GM18858 (cell line): ENCODE results near the gene MRGPRF.

ENCODE experiments used
- ATAC-seq: cut with Tn5 transposase; IDR thresholded peaks from one replicate; pipeline ENCODE4 v1.9.1; 2021; ENCODE audit not compliant: unreplicated experiment

The MRGPRF gene, protein sequence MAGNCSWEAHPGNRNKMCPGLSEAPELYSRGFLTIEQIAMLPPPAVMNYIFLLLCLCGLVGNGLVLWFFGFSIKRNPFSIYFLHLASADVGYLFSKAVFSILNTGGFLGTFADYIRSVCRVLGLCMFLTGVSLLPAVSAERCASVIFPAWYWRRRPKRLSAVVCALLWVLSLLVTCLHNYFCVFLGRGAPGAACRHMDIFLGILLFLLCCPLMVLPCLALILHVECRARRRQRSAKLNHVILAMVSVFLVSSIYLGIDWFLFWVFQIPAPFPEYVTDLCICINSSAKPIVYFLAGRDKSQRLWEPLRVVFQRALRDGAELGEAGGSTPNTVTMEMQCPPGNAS

DNA sequence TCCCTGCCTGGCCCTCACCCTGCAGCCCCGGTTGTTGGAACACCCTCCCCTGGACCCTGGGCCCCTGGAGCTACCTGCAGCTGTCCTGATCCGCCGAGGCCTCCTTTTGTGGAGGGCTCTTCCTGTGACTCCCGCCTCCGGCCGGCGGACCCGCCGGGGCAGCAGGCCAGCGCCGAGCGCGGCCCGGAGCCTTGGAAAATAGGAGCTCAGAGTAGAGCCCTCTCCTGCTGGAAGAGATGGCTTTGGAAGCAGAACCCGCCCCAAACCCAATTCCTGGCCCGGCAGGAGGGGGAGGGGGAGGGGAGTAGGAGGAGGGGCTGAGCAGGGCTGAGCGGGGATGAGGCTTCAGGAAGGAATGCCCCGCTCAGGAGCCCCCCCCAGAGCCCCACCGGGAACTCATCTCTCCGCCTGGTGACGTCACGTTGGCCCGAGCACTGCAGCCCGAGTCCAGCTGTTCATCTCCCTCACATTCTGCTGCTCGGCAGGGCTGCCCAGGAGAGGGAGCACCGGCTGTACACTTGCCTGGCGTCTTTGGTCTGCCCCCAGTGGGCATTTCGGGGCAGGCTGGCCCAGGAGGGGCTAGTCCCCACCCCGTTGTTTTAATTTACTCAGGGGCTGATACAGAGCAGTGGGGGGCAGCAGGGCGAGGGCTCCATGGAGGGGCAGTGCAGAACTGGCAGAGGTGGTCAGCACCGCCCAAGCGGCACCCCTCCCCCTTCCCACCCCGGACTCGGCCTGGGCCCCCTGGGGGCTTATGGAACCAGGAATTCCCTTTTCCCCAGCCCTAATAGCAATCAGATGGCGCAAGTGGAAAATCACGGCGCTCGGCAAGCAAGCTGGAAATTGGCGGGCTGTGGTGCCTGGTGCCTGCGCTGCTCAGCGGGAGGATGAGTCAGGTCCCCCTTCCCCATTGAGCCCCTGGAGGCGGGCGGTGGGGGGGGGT lies at the start of gene MRGPRF:
MRGPRF (minus strand) TSS at position 238 of the 943 bp plus-strand sequence. CDS start 3,345 bp downstream, outside the sequence.
- ATAC-seq, result no peak

DNA sequence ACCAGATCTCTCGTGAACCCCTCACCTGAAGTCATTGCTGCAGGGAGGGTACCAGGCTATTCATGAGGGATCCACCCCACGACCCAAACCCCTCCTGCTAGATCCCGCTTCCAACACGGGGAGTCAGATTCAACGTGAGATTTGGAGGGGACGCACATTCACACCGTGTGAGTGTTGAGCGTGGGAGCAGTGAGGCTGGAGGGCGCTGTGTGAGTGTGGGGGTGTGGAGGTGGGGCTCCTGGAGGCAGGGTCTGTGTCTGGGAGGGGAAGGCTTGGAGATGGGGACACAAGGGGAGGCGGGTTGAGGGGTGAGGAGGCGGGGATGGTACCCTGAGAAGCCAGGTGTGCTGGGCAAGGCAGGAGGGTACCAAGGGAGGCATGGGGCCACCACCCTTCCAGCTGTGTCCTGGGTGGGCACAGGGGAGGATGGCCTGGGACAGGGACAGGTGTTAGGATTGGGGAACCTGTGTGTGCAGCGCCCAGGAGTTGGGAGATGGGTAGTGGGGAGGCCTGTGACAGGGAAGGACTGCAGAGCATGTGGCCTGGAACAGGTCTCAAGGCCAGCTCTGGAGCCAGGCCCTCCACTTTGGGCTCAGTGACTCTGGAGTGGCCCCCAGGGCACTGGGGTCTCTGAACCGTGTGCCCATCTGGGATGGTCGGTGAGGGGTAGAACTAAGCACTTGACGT lies 49.3 kb upstream of the MRGPRF start:
- ATAC-seq, result no peak

DNA sequence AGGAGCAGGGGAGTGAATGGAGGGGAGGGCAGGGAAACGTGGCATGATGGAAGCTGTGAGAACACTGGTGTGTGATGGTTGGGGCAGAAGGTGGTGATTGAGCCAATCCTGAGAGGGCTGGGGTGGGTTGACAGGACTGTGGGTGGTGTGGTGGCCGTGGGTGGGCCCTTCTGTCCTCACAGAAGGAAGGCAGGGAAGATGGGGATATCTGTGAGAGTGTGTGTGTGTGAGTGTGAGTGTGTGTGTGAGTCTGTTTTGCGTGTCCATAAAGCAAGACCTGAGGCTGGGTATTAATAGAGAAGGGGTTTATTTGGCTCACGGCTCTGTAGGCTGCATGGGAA lies 48.6 kb upstream of the MRGPRF start:
- no peak for ATAC-seq

DNA sequence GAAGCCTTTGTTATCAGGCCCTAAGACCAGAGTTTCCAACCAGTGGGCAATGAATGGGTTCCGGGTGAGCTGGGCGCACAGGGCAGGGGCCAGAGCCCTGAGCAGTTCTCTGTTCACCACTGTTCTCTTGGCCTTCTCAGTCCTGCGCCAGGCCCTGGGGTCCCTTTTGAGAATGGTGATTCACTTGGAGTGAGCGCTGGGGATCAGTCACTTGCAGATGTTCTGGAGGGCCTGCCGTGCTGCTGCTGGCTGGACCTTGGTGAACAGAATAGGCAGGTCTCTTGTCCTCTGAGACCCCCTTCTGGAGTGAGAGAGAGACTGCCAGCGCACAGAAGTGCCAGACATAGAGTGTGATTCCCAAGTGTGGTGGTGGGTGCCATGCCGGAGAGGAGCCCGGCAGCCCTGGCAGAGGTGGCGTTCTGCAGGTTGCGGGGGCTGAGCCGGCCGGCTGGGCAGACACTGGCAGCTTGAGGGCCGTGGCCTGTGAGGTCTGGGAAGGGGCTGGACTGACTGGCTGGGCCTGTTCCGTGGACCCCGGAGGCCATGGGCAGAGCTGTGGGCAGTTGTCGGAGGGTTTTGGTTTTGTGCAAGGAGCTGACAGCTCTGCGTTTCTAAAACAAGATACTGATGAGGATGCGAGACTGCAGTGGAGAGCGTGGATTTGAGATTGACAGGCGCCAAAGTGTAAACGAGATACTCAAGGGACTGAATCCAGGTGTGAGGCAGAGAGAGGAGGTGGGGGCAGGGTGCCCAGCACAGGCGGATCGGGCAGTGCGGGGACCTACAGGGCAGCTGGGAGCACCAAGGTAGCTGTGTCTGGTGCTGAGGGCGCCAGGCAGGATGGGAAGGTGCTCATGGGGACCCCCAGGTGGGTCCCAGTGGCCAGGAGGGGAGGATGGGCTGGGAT lies 48.0 kb upstream of the MRGPRF start:
- ATAC-seq, result no peak

DNA sequence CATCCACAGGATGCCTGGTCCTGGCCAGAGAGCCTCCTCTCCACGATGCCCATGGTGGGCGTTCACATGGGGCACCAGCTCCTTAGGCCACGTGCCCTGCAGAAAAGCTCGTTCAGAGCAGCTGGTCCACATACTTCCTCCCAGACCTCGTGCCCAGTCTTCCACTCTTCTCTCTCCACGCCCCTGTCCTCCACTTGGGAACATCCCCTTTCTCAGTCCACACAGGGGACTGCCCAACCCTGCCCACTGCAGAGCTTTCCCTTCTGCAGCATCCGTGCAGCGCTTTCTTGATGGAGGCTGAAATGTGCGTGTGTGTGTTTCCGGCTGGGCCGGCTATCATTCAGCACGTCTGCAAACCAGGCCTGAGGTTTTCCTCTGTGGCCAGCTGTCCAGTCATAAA lies 46.9 kb upstream of the MRGPRF start:
- ATAC-seq, result no peak

DNA sequence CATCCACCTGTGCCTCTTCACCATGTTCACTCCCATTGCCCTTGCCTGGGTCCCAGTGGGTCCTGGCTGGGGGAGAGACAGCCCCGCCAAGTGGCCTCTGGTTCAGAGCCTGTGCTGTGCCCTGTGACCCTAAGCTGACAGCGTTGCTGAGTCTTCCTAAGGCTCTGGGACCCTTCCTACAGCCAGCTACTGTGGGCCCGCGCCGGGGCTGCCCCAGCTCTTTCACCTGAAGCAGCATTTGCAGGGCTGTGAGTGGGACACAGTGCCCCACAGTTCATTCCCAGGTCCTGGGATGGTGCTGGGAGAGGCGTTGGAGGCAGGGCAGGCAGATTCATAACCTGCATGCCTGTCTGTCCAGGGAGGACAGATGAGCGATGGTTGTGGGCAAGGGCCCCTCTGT lies 46.4 kb upstream of the MRGPRF start:
- ATAC-seq, result no peak

DNA sequence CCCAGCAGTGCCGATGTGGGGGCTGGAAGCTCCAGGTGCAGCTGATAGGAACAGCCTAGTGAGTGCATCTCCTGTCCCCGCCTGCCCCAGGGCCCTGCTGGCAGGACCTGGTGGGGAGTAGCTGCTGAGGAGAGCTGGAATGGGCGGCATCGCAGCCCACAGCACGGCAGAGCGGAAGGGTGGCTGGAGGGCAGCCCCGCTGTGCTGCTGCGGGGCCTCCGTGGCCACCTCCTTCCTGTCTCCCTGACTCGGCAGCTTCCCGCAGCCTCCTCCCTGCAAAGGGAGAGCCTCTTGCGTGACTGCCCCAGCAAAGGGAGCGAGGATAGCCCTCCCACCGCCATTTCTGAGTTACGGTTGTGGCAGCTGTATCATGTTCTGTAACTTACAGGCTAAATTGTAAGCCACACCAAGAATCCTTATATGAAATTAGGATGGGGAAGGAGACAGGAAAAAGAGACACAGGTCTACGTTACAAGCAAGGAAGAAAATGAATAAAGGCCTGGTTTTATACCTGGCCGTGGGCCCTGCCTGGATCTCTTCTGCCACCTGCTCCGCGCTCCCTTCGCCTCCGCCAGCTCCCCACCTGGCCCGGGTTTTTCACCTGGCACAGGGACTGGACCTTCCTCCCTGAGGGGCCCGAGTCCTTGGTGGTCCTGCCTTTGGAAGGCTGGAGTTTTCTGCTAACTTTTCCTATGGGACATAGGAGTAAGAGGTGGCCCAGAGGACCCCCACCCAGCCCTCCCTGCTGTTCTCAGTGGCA lies 45.6 kb upstream of the MRGPRF start:
- no peak for ATAC-seq

DNA sequence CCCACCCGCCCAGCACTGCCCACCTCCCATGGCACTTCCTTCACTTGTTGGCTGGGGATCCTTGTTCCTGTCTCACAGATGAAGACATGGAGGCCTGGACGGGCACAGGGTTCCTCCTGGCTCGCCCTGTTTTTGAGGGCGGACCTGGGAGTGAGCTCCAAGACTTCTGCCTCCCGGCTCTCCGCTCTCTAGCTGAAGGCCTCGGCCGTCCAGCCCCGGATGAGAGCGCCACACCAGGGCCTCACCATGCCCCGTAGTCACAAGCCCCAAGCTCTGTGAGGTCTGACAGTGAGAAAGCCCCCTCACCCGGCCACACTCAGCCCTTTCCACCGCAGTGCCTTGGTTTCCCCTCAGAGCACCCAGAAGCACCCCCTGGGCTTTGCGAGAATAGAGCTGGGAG lies 44.8 kb upstream of the MRGPRF start:
- no peak for ATAC-seq

DNA sequence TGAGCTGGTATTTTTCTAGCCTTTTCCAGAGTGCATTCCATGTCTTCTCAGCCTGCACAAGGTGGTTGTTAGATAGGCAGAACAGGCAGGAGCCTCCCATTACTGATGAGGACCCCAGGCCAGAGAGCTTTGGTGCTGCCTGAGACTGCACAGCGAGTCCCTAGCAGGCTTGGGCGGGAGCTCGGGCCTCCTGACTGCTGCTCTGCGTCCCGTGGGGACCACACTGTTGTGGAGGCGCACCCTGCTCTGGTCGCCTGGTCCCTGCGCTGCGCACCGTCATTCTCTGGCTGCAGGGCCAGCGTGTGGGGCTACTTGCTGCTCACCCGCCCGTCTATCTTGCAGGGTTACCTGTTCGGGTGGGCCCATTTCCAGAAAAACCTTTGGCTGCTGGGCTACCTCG lies 44.2 kb upstream of the MRGPRF start:
- ATAC-seq, result no peak

DNA sequence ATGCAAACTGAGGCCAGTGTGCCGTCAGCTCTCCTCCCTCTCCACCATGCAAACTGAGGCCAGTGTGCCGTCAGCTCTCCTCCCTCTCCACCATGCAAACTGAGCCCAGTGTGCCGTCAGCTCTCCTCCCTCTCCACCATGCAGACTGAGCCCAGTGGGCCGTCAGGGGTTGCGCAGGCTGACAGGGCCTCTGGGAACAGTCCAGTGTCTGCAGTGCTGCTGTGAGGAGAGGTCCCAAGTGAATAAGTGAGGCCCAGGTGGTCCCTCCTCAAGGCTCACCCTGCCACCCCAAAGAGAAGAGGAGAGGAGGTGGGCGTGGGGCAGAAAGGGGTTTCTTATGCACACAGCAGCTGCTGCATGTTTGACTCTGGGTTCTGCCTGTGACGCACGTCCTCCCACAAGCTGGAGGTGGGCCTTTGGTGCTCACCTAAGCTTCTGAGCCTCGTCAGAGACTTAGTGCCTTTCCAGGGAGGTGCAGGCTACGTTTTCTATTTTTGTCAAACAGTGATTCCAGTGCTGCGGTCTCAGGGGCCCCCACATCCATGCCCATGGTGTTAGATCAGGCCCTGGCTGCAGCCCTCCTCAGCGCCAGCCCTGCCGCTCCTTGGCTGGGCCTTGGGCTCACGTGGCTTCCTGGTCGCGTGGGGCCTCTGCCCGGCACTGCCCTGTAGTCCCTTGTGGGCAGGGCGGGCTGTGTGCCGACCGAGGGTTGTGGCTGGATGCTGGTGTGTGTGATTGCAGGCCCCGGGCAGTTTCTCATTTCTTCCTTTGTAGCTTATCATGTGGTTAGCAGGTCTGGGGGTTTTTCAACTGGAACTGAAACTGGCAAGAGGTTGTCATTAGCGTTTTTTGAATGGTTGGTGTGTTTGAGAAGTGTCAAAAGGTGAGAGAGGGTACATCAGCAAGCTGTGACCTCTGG lies 42.8 kb upstream of the MRGPRF start:
- peak; percentile 74 for ATAC-seq

DNA sequence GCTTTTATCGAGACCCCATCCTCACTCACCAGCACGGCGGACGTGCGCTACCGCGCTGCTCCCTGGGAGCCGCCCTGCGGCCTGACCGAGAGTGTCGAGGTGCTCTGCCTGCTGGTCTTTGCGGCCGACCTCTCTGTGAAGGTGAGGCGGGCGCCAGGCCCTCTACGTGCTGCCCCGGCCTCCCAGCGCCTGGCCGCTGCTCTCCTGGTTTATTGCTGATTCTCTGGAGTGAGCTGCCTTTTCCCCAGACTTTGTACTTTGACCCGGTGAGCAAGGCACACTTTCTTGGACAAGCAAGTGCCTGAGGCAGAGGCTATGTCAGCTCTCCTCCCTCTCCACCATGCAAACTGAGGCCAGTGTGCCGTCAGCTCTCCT lies 42.2 kb upstream of the MRGPRF start:
- no peak for ATAC-seq

DNA sequence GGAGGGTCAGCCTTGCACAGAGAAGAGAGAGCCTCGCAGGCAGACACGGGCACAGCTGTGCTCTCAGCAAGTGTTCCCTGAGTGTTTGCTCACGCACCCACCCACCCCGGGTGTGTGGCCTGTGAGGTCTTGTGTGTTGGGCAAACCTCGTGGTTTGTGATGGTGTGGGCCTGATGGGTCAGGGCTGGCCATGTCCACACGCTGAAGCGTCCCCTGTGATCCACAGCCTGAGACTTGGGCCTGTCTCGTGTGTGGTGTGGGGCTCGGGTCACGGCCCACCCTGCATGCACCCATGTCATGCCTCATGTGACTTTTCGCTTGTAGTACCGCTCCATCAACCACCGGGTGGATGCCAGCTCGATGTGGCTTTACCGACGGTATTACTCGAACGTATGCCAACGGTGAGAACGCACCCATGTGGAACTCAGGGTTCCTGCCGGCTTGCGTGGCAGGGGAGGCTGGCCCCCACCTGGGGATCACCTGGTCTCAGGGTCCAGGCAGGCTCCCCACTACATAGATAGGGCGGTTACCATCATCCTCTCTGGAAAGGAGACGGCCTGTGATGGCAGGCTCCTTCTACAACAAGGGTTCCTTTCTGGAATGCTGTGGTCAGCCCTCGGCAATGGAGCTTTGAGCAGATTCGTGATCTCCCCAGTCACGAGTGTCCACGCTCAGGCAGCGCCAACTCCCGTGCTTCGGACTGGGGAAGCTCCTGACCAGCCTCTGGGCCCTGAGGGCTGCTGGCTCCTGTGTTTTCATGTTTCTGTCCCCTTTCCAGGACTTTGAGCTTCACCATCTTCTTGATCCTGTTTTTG lies 41.6 kb upstream of the MRGPRF start:
- no peak for ATAC-seq

DNA sequence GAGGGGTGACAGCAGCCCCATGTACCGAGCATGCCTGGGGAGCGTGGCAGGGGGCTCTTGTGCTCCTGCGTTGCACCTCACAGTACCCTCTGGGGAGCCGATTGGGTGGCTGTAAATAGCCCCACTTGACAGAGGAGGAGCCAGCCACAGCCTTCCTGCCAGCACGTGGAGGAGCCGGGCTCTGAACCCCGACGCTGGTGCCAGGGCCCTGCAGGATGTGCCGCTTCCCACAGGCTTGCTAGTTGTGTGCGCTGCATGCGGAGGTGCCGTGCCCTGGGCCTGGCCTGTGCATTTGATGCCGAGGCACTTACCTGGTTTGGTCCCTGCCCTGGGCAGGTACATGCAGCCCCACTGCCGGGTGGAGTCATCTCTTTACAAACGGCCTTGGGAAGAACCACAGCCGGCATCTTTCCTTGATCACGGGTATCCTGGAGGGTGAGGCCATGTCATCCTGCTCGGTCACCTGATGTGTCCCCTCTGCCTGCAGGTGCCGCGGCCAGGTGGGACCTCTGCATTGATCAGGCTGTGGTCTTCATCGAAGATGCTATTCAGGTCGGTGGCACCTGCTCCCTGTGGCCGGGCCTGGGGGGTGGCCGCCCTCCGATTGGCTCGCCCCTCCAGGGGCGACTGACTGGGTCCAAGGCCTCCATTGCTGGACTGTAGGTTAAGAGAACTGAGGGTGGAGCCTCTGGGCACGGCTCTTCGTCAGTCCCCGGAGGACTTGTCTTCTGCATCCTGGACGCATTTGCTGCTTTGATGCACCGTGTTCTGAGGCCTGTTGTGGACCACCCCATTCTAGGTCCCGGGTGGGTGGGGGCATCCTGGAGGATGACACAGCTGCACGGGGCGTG lies 40.7 kb upstream of the MRGPRF start:
- ATAC-seq, result no peak

DNA sequence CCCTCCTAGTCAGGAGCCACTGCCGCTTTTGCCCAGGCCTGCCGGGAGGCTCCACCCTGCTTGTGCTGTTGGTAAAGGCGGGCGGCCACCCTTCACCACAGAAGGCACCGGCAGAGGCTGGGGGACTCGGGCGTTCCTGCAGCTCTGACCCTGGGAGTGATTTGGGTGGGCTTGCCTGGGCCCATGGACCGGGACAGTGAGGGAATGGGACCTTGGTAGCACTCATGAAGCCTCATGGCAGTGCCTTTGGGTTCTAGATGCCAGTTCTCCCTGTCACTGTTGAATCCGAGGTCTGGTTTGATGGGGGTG lies 40.1 kb upstream of the MRGPRF start:
- ATAC-seq, result no peak

DNA sequence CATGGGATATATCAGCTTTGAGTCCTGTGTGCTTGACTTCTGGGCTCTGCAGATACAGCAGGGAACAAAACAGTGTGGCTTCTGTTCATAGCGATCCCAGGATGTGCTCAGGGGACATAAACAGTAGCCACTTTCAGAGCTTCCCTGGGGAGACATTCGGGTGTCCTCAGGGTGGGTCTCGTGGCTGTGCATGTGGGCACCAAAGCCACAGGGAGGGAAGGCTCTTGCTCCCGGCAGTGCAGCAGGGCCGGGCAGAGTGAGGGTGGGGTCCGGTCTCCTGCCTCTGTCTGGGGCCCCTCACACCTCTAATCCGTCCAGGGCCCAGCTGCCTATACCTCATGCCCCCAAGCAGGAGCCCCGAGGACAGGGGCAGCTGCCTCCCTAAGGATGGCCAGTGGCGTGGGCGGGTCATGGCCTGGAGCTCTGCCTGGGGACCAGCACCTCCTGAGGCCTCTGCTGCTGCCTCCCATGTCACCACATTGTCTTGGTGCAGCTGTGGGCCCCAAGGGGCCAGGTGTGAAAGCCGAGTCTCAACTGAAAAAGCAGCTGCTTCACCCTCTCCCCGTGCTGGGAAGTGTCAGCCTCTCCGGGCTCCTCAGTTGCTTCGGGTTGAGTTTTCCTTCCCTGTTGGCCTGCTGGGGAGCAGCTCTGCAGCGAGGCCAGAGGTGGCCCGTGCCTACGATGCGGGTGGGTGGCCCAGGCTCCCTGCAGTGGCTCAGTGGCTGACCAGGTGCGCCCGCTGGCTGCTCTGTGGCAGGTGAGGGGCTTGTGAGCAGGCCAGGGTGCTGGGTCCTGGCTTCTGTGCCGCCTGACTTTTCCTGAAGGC lies 39.5 kb upstream of the MRGPRF start:
- ATAC-seq, result no peak
